IMR-90 (cell line): ENCODE results near the gene ACOX3. TPM values are rescaled to one million over a fixed set of nuclear protein-coding genes. Genes with fewer than 3 reads are reported as not detected.

Experiments
- ATAC-seq: fragments of 200-7000 bp; cut with Tn5 transposase; 2 replicates; pipeline ENCODE4 v1.9.1; 2020; ENCODE audit warnings: low read depth, mild to moderate bottlenecking, moderate library complexity
- BruUV-seq: library from RNA; stranded (reverse); fragments of 400-500 nt; replicated peaks from 2 replicates; lab custom pipeline; 2021; lab: Mats Ljungman, UMichigan
- CTCF ChIA-PET: fragments of 300-600 bp; formaldehyde crosslinking; extraction: SDS; loops from one replicate; lab custom pipeline; 2021; ENCODE audit warnings: antibody characterized with exemption; lab: Yijun Ruan, JAX
- POLR2A ChIA-PET: fragments of 300-600 bp; sonication (Branson Sonifier 250); formaldehyde crosslinking; loops from one replicate; lab custom pipeline; 2022; ENCODE audit warnings: antibody characterized with exemption; ENCODE audit not compliant: unreplicated experiment; lab: Charles Lee
- DNase-seq: peaks from one replicate; pipeline ENCODE4 v3.0.0; 2013
- H2AFZ ChIP-seq: replicated peaks from 2 replicates; pipeline ENCODE3; 2013; ENCODE audit warnings: low read length, mild to moderate bottlenecking; ENCODE audit not compliant: poor library complexity
- H2AK5ac ChIP-seq: 2 replicates; pipeline ENCODE4 v1.6.1; 2013; ENCODE audit warnings: low read depth, low read length, inconsistent platforms
- H2AK9ac ChIP-seq: replicated peaks from 2 replicates; pipeline ENCODE3; 2013; ENCODE audit warnings: mild to moderate bottlenecking, low read depth, low read length, moderate library complexity; ENCODE audit not compliant: poor library complexity
- H2BK120ac ChIP-seq: 2 replicates; pipeline ENCODE4 v1.6.1; 2013; ENCODE audit warnings: low read depth, low read length, inconsistent platforms
- H2BK15ac ChIP-seq: 3 replicates; pipeline ENCODE4 v1.6.1; 2013; ENCODE audit warnings: low read depth, low read length, inconsistent platforms
- H2BK20ac ChIP-seq: 2 replicates; pipeline ENCODE4 v1.6.1; 2013; ENCODE audit warnings: low read depth, mild to moderate bottlenecking, inconsistent platforms, low read length, moderate library complexity
- H2BK5ac ChIP-seq: 2 replicates; pipeline ENCODE4 v1.6.1; 2013; ENCODE audit warnings: mild to moderate bottlenecking, low read depth, low read length, inconsistent platforms; ENCODE audit not compliant: poor library complexity, severe bottlenecking
- H3K14ac ChIP-seq: replicated peaks from 2 replicates; pipeline ENCODE4 v1.6.1; 2013; ENCODE audit warnings: low read depth, low read length, inconsistent platforms
- H3K18ac ChIP-seq: 2 replicates; pipeline ENCODE4 v1.6.1; 2013; ENCODE audit warnings: low read depth, low read length, control low read depth
- H3K23ac ChIP-seq: 2 replicates; pipeline ENCODE4 v1.6.1; 2013; ENCODE audit warnings: low read depth, low read length, inconsistent platforms
- H3K27ac ChIP-seq: 2 replicates; pipeline ENCODE4 v1.5.1; 2013; ENCODE audit warnings: mild to moderate bottlenecking, control low read depth, low read length; ENCODE audit not compliant: insufficient read depth
- H3K27me3 ChIP-seq: 2 replicates; pipeline ENCODE4 v1.6.1; 2013; ENCODE audit warnings: low read length; ENCODE audit not compliant: control insufficient read depth, insufficient read depth
- H3K36me3 ChIP-seq: 2 replicates; pipeline ENCODE4 v1.6.1; 2013; ENCODE audit warnings: low read length, mixed read lengths; ENCODE audit not compliant: control insufficient read depth, insufficient read depth
- H3K4ac ChIP-seq: 2 replicates; pipeline ENCODE4 v1.6.1; 2013; ENCODE audit warnings: low read depth, low read length, inconsistent platforms
- H3K4me1 ChIP-seq: 2 replicates; pipeline ENCODE4 v1.6.1; 2013; ENCODE audit warnings: low read length, mixed read lengths; ENCODE audit not compliant: control insufficient read depth, insufficient read depth
- H3K4me2 ChIP-seq: 2 replicates; pipeline ENCODE4 v1.6.1; 2013; ENCODE audit warnings: low read depth, mild to moderate bottlenecking, control low read depth, low read length, moderate library complexity
- H3K4me3 ChIP-seq: 2 replicates; pipeline ENCODE4 v1.5.1; 2013; ENCODE audit warnings: low read depth, mild to moderate bottlenecking, control low read depth, low read length, moderate library complexity; ENCODE audit not compliant: insufficient read depth
- H3K56ac ChIP-seq: 2 replicates; pipeline ENCODE4 v1.6.1; 2013; ENCODE audit warnings: low read length, inconsistent platforms; ENCODE audit not compliant: insufficient read depth; ENCODE audit errors: extremely low read depth
- H3K79me1 ChIP-seq, 2 experiments: 2 replicates each; pipeline ENCODE4 v1.6.1; 2013; ENCODE audit warnings: low read length in 2 of 2, inconsistent platforms in 1 of 2, low read depth in 1 of 2
- H3K9ac ChIP-seq: 2 replicates; pipeline ENCODE4 v1.6.1; 2013; ENCODE audit warnings: low read depth, low read length, control low read depth
- H3K9me1 ChIP-seq: 2 replicates; pipeline ENCODE4 v1.6.1; 2013; ENCODE audit warnings: low read length, inconsistent platforms; ENCODE audit not compliant: insufficient read depth
- H3K9me3 ChIP-seq: 2 replicates; pipeline ENCODE4 v1.6.1; 2013; ENCODE audit warnings: low read length; ENCODE audit not compliant: control insufficient read depth, insufficient read depth
- H4K20me1 ChIP-seq: 2 replicates; pipeline ENCODE4 v1.6.1; 2013; ENCODE audit warnings: low read length, inconsistent platforms; ENCODE audit not compliant: insufficient read depth
- H4K5ac ChIP-seq: 2 replicates; pipeline ENCODE4 v1.6.1; 2013; ENCODE audit warnings: mild to moderate bottlenecking, low read depth, low read length, control low read depth
- H4K8ac ChIP-seq, 2 experiments: 2 replicates each; pipeline ENCODE4 v1.6.1; 2013; ENCODE audit warnings: low read depth in 2 of 2, low read length in 2 of 2, control low read depth in 1 of 2, inconsistent platforms in 1 of 2
- H4K91ac ChIP-seq: 2 replicates; pipeline ENCODE4 v1.6.1; 2013; ENCODE audit warnings: low read depth, low read length, inconsistent platforms; ENCODE audit not compliant: insufficient read depth
- CTCF ChIP-seq: conservative IDR thresholded peaks from 2 replicates; pipeline ENCODE4 v1.5.1; 2012; ENCODE audit warnings: mild to moderate bottlenecking, low read depth, low read length, improper control_type of control experiment
- ELK1 ChIP-seq: fragments of 150-350 bp; IDR thresholded peaks from 2 replicates; pipeline ENCODE4 v1.6.1; 2016; ENCODE audit warnings: low read depth, mild to moderate bottlenecking, low read length, moderate library complexity, borderline replicate concordance
- FOS ChIP-seq: fragments of 150-350 bp; IDR thresholded peaks from 2 replicates; pipeline ENCODE4 v1.6.1; 2016; ENCODE audit warnings: low read depth, low read length
- MAFK ChIP-seq: IDR thresholded peaks from 2 replicates; pipeline ENCODE4 v1.6.1; 2012; ENCODE audit warnings: low read depth, low read length, improper control_type of control experiment
- MAZ ChIP-seq: IDR thresholded peaks from 2 replicates; pipeline ENCODE4 v1.6.1; 2012; ENCODE audit warnings: low read depth, mild to moderate bottlenecking, low read length, improper control_type of control experiment, moderate library complexity, borderline replicate concordance
- MXI1 ChIP-seq: IDR thresholded peaks from 2 replicates; pipeline ENCODE4 v1.6.1; 2012; ENCODE audit warnings: low read depth, mild to moderate bottlenecking, low read length, moderate library complexity, borderline replicate concordance
- NFE2L2 ChIP-seq: fragments of 150-350 bp; IDR thresholded peaks from 2 replicates; pipeline ENCODE4 v1.6.1; 2016; ENCODE audit warnings: low read depth, mild to moderate bottlenecking, low read length
- RAD21 ChIP-seq: IDR thresholded peaks from 2 replicates; pipeline ENCODE4 v1.6.1; 2012; ENCODE audit warnings: low read length, improper control_type of control experiment
- RCOR1 ChIP-seq: IDR thresholded peaks from 2 replicates; pipeline ENCODE4 v1.6.1; 2012; ENCODE audit warnings: mild to moderate bottlenecking, low read length, improper control_type of control experiment; ENCODE audit not compliant: insufficient replicate concordance
- RFX5 ChIP-seq: IDR thresholded peaks from 2 replicates; pipeline ENCODE4 v1.8.0; 2012; ENCODE audit warnings: low read depth, mild to moderate bottlenecking, low read length, moderate library complexity
- SMC3 ChIP-seq: fragments of 150-350 bp; IDR thresholded peaks from 2 replicates; pipeline ENCODE4 v1.6.1; 2016; ENCODE audit warnings: low read depth, mild to moderate bottlenecking, antibody characterized with exemption, low read length, moderate library complexity
- USF2 ChIP-seq: fragments of 150-350 bp; IDR thresholded peaks from 2 replicates; pipeline ENCODE4 v1.6.1; 2017; ENCODE audit warnings: mild to moderate bottlenecking, antibody characterized with exemption, low read length, low read depth
- WGBS, 2 experiments: methylation state at CpG; one replicate each; pipeline versions ENCODE4 v1.1.5 to v1.1.7; 2013; ENCODE audit warnings: missing lambda C conversion rate in 2 of 2; ENCODE audit not compliant: insufficient read length in 1 of 2; ENCODE audit errors: extremely low coverage in 2 of 2; 5-methylcytosine and 5-hydroxymethylcytosine counted together
- dilution Hi-C: fragments of 300-500 bp; cut with HindIII; formaldehyde crosslinking; loops from one replicate; pipeline ENCODE4 v1.14.3; 2018; ENCODE audit warnings: low sequenced_read_pairs; ENCODE audit not compliant: unreplicated experiment
- in situ Hi-C: fragments of 300-500 bp; cut with MboI; formaldehyde crosslinking; loops from 3 replicates; pipeline ENCODE4 v1.14.3; 2019; ENCODE audit warnings: low sequenced_read_pairs, inconsistent platforms, mixed read lengths
- intact Hi-C: fragments of 100-400 bp; cut with micrococcal nuclease; formaldehyde crosslinking; loops from 2 replicates; pipeline ENCODE4 v1.10.0; 2022
- polyA plus RNA-seq, 3 experiments: library from polyadenylated mRNA; depleted of rRNA; stranded (reverse); fragments of >200 nt; gene quantifications; 2 replicates each; pipeline ENCODE4 v1.2.3, GENCODE V29; 2012; ENCODE audit warnings: low replicate concordance in 1 of 3
- total RNA-seq: library from RNA; depleted of rRNA; stranded (reverse); fragments of >200 nt; gene quantifications from 2 replicates; pipeline ENCODE4 v1.2.3, GENCODE V29; 2012

The ACOX3 gene
- total and polyA plus RNA-seq, 2 of the 4 experiments (the other 2 are of a cell fraction), result 15.2 to 25.8 TPM

GRCh38 chr4:8372506-8372905 lies 68.0 kb downstream of the ACOX3 start:
- DNase-seq (no peak), ATAC-seq (no peak)
- intact Hi-C loops (no loop called here), dilution Hi-C loops (no loop called here), in situ Hi-C loops (no loop called here)
- no peak overlapping the region for H2BK15ac ChIP-seq
- H2AFZ ChIP-seq, result peak overlapping the region; percentile 33
- no peak overlapping the region for H3K14ac ChIP-seq
- H3K79me1 ChIP-seq, result no peaks in the 10 kb centered on the region
- no peaks in the 10 kb centered on the region; the same call in 1 of the 2 replicates for H4K20me1 ChIP-seq
- H3K4me2 ChIP-seq, result no peak overlapping the region
- H2BK5ac ChIP-seq, result no peak overlapping the region
- no peak overlapping the region for H3K4me3 ChIP-seq
- H4K8ac ChIP-seq, result no peak overlapping the region
- H3K27me3 ChIP-seq, result no peaks in the 10 kb centered on the region
- no peak overlapping the region for H3K23ac ChIP-seq
- H3K9ac ChIP-seq, result no peak overlapping the region
- CTCF ChIA-PET, result no interaction called here
- H2BK20ac ChIP-seq, result no peak overlapping the region
- no peak for TF ChIP-seq RCOR1
- no peak for TF ChIP-seq ELK1
- TF ChIP-seq FOS, result no peak
- TF ChIP-seq MAZ, result no peak
- TF ChIP-seq RFX5, result no peak
- TF ChIP-seq MXI1, result no peak
- no peak for TF ChIP-seq RAD21
- no peak for TF ChIP-seq USF2
- TF ChIP-seq MAFK, result no peak
- TF ChIP-seq NFE2L2, result no peak
- TF ChIP-seq SMC3, result no peak
- no peak for TF ChIP-seq CTCF
- H3K27ac ChIP-seq, result no peak overlapping the region
- no TSS peak for BruUV-seq
- no peak overlapping the region for H3K56ac ChIP-seq
- H3K9me1 ChIP-seq, result no peaks in the 10 kb centered on the region
- H3K18ac ChIP-seq, result no peak overlapping the region
- H4K91ac ChIP-seq, result no peak overlapping the region
- H2BK120ac ChIP-seq, result no peak overlapping the region
- H3K36me3 ChIP-seq, result peaks cover 7% of the 10 kb centered on the region; the same call in 1 of the 2 replicates
- H3K4ac ChIP-seq, result no peak overlapping the region
- 77% methylated on average over 13 of the region's 13 CpGs; no CpG with 5 or more reads in 1 of the 2 experiments for WGBS, 2 experiments
- H2AK9ac ChIP-seq, result no peak overlapping the region
- H3K9me3 ChIP-seq, result no peaks in the 10 kb centered on the region
- POLR2A ChIA-PET, result no interaction called here
- H3K4me1 ChIP-seq, result no peaks in the 10 kb centered on the region
- H4K5ac ChIP-seq, result no peak overlapping the region
- no peak overlapping the region for H2AK5ac ChIP-seq
